ENCODE data around the gene EIF5.

DNA sequence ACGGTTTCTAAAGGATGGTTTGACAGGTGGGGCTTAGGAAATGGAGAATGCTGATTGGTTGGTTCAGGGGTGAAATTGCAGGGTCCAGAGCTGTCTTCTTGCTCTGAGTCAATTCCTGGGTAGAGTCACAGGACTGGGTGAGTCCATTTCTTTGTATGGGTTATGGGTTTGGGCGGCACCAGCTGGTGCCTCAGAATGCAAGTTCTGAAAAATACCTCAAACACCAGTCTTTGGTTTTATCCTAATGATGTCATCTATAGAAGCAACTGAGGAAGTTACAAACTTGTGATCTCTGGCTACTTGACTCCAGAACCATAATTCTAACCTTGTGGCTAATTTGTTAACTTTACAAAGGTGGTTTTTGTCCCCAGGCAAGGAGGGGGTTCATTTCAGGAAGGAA, 47.6 kb upstream of the EIF5 start:
- TF ChIP-seq, protein P1, sequence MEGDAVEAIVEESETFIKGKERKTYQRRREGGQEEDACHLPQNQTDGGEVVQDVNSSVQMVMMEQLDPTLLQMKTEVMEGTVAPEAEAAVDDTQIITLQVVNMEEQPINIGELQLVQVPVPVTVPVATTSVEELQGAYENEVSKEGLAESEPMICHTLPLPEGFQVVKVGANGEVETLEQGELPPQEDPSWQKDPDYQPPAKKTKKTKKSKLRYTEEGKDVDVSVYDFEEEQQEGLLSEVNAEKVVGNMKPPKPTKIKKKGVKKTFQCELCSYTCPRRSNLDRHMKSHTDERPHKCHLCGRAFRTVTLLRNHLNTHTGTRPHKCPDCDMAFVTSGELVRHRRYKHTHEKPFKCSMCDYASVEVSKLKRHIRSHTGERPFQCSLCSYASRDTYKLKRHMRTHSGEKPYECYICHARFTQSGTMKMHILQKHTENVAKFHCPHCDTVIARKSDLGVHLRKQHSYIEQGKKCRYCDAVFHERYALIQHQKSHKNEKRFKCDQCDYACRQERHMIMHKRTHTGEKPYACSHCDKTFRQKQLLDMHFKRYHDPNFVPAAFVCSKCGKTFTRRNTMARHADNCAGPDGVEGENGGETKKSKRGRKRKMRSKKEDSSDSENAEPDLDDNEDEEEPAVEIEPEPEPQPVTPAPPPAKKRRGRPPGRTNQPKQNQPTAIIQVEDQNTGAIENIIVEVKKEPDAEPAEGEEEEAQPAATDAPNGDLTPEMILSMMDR (IDR thresholded peaks at IDR 0.05; ENCODE audit: low read depth, low read length) = no peak
- TF ChIP-seq, protein P2, sequence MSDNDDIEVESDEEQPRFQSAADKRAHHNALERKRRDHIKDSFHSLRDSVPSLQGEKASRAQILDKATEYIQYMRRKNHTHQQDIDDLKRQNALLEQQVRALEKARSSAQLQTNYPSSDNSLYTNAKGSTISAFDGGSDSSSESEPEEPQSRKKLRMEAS (IDR thresholded peaks at IDR 0.05; ENCODE audit: low read depth, low read length) = no peak
- TF ChIP-seq POLR2A (IDR thresholded peaks at IDR 0.05; ENCODE audit: extremely low read depth, insufficient read length) = no peak
